ENCODE data around the gene MAP1LC3B2.

The MAP1LC3B2 gene

DNA sequence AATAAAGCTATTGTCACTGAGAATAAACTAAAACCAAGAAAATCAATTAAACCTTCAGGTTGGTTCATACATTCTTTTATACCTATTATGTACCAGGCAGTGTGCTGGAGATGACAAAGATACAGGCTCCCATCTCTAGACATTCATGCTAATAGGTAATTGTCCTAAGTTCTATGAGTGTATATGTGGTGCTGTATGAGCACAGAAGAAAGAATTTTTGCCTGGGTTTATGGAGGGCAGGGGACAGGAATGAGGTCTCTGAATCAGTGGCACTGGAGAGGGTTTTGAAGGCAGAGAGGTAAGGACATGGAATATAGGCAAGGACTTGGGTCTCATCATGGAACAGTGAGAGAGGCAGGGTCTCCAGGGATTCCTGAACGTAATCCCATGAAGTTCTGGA lies 38.7 kb downstream of the MAP1LC3B2 start:
- ChIA-PET CTCF (no interaction called here), POLR2A (ENCODE audit: low non-redundant PET) (no interaction called here)
- DNase-seq (ENCODE audit: low spot score): no peak
- H3K27ac ChIP-seq: no peak overlapping the region
- TF ChIP-seq, protein P1, sequence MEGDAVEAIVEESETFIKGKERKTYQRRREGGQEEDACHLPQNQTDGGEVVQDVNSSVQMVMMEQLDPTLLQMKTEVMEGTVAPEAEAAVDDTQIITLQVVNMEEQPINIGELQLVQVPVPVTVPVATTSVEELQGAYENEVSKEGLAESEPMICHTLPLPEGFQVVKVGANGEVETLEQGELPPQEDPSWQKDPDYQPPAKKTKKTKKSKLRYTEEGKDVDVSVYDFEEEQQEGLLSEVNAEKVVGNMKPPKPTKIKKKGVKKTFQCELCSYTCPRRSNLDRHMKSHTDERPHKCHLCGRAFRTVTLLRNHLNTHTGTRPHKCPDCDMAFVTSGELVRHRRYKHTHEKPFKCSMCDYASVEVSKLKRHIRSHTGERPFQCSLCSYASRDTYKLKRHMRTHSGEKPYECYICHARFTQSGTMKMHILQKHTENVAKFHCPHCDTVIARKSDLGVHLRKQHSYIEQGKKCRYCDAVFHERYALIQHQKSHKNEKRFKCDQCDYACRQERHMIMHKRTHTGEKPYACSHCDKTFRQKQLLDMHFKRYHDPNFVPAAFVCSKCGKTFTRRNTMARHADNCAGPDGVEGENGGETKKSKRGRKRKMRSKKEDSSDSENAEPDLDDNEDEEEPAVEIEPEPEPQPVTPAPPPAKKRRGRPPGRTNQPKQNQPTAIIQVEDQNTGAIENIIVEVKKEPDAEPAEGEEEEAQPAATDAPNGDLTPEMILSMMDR (conservative IDR thresholded peaks at IDR 0.05; ENCODE audit: low read depth): no peak

DNA sequence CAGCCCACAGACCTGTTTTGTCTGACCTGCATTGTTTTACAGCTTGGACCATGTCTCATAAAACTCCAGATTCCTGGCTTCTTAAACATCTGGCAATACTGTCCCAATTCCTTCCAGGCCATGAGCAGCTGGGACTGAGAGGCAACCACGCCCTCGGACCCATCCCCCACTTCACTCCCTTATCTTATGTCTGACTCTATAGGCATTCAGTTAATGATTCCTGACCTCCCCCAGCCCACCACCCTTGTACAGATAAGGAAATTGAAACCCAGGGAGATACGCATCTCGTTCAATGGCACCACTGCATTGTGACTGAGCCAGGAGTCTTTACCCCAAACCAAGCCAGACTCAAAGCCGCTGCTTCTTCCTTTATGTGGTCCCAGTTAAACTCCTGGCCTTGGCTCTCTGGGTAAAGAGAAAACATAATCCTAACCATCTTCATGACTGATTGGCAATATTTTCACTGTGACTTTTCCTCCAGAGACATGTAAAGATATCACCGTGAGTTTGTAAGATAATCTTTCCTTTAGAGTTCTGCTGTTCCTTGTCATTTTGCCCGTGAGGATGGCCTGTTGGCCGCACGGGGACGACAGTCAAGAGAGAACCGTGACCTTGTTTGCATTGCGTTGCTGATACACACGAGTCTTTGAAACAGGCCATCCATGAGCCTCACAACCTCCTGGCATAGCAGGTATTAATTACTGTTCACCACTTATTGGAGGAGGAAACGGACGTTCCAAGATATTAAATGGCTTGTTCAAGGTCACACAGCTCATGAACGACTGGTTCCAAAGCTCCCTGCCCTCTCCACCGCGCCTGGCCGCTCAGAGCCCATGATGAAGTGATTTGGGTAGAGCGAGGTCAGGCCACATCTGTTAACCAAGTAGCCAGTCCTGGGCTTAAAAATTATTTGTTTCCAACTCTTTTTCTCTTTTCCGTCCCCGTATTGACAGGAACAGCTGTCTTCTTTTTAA lies 39.4 kb downstream of the MAP1LC3B2 start:
- peak overlapping the region; percentile 43; the same call in 1 of the 2 replicates for H3K27ac ChIP-seq
- CTCF ChIA-PET: interaction anchor here (0.7 kb wide), 1 partner anchor 580 kb away, joined by 6 read pairs; no protein-coding TSS in a partner anchor
- POLR2A ChIA-PET (ENCODE audit: low non-redundant PET): no interaction called here
- DNase-seq (ENCODE audit: low spot score): no peak
- TF ChIP-seq, protein P1 (conservative IDR thresholded peaks at IDR 0.05; ENCODE audit: low read depth): no peak

DNA sequence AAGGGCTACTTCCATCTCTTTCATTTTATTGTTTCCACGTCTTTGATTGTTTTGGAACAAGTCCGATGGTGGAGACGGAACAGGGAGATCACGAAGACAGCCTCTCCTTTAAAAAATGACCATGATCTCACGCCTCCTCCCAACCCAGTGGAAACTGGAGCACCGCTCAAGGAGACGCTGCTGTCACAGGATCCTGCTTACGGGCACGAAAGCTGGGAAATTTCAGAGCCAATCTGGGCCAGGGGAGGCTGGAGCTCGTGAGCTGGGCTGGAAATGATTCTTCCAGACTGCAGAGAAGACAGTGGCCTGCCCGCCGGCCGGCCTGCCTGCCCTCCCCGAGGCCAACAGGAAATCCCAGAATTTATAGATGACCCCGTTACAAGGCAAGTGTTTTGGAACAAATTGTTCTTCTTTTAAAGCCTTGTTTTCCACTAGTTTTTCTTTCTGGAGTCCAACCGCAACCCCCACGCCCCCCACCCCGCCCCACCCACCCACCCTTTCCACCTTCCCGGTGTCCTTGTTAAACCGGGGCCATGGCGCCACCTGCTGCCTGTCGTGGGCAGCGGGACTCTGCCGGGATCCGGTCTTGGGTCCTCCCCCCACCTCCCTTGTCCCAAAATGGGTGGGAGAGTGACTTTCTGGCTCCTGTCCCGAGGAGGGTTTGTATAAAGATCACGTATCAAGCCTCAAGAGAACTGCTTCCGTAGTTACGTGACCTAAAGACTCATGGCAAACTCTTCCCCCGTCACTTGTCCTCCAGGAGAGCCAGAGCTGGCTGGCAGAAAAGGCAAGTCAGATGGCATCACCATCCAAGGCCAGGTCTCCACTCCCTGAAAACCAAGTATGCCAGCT lies 40.3 kb downstream of the MAP1LC3B2 start:
- peak; percentile 72 for DNase-seq (ENCODE audit: low spot score)
- ChIA-PET CTCF (interaction anchor here (0.6 to 0.7 kb wide), 5 partner anchors 37 to 581 kb away, joined by 3 to 6 read pairs (median 4); no protein-coding TSS in a partner anchor), POLR2A (ENCODE audit: low non-redundant PET) (no interaction called here)
- H3K27ac ChIP-seq: peak overlapping the region; percentile 43
- TF ChIP-seq, protein P1 (conservative IDR thresholded peaks at IDR 0.05; ENCODE audit: low read depth): peak; percentile 64

DNA sequence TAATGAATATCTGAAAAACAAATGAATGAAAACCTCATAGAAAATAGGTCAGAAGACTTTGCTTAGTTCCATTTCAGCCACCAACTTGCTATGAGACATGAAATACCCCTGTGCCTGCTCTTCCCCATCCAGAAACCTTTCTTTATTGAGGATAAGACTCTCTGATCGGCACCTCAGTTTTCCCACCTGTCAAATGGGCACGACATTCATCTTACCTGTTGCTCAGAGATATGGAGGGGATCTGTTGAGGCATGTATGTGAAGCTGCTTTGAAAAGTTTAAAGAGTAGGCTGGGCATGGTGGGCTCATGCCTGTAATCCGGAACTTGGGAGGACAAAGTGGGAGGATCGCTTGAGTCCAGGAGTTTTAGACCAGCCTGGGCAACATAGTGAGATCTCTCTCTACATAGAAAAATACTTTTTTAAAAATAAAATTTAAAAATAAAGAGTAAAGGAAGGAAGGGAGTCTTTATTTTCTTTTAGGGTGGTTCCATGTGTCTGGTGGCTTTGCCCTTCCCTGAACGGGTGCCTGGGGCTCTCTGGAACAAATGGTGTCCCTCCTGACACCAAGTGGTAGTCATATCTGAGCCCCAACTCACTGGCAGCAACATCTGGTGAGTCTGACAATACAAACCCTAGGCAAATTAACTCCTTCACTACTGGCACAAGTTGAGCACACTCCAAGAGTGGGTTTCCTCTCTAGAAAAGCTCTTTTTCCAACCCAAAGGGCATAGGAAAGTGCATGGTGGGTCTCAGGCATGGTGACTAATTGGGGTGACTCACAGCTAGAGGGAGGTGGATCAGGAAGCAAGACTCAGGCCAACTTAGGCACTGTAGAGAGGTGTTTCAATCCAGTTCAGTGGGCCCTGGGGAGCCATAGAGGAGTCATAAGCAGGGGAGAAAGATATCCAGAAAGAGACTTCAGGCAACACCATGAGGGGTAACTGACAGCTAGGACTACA lies 42.1 kb downstream of the MAP1LC3B2 start:
- peak; percentile 45 for DNase-seq (ENCODE audit: low spot score)
- ChIA-PET POLR2A (ENCODE audit: low non-redundant PET) (no interaction called here), CTCF (interaction anchor here (0.5 to 0.6 kb wide), 2 partner anchors 71 to 167 kb away, joined by 3 to 4 read pairs; no protein-coding TSS in a partner anchor)
- TF ChIP-seq, protein P1 (conservative IDR thresholded peaks at IDR 0.05; ENCODE audit: low read depth): no peak
- no peak overlapping the region for H3K27ac ChIP-seq

DNA sequence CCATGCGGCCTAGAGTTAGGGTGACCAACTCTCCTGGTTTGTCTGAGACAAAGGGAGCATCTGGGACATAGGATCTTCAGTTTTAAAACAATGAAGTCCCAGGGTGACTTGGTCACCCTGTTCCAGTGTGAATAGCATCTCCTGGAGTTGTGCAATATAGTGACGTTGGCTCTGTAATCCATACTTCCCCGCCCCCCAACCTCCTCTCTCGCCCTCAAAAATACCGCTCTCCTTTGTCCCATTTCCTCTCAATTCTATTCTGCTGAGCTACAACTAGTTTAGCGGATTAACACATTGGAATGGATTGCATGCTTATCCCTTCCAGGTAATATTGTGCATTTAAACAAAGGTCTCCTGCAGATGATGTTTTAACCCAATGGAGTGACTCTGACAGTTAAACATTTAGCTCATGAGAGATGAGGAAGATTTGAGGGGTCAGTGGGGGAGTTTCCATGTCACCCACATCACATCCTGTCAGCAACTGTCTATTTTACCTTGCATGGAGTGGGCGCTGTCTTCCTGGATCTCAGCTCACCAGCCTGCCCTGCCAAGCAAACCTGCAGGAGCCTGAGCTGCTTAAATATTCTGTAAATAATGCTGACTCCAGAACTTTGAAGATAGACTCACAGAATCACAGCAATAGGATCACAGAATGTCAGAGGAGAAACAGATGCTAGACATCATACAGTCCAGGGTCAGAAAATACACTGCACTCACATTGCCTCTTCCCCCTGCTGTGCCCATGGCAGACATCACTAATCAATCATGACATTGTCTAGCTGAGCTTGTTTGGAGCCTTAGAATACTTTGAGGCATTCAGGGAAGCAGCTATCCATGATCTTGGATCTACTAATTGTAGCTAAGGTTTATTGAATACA lies 43.0 kb downstream of the MAP1LC3B2 start:
- POLR2A ChIA-PET (ENCODE audit: low non-redundant PET): no interaction called here
- H3K27ac ChIP-seq: no peak overlapping the region
- DNase-seq (ENCODE audit: low spot score): no peak
- CTCF ChIA-PET: interaction anchor here (0.5 kb wide), 2 partner anchors 168 to 1228 kb away, joined by 3 read pairs; no protein-coding TSS in a partner anchor
- TF ChIP-seq, protein P1 (conservative IDR thresholded peaks at IDR 0.05; ENCODE audit: low read depth): no peak

Measured in RWPE1 (cell line).